K562 (cell line): ENCODE results near the gene CDKN2C. TPM values are rescaled to one million over a fixed set of nuclear protein-coding genes. Genes with fewer than 3 reads are reported as not detected.
A peak's percentile ranks its signal among the peaks of the same experiment; 100 is the strongest.

ENCODE experiments used
- BRD4 ChIP-seq: fragments of 200-600 bp; sonication (generic); IDR thresholded peaks from 2 replicates; pipeline ENCODE4 v1.6.1; 2017; ENCODE audit warnings: inconsistent platforms
- CBX5 ChIP-seq: IDR thresholded peaks from 2 replicates; pipeline ENCODE4 v1.6.1; 2014; ENCODE audit warnings: low read depth, borderline replicate concordance
- FOXK2 ChIP-seq, 2 experiments: fragments of 450-650 bp; IDR thresholded peaks in 1 of 2; conservative IDR thresholded peaks in 1 of 2; 2 replicates each; pipeline ENCODE4 v1.6.1; 2016; ENCODE audit warnings: low read depth in 2 of 2, mild to moderate bottlenecking in 1 of 2
- HDAC8 ChIP-seq: fragments of 450-650 bp; IDR thresholded peaks from 2 replicates; pipeline ENCODE4 v1.6.1; 2016; ENCODE audit warnings: mild to moderate bottlenecking, missing genetic modification characterization, moderate library complexity, missing compliant biosample characterization
- HNRNPH1 ChIP-seq: fragments of 200-400 bp; formaldehyde crosslinking; optimal IDR thresholded peaks from 2 replicates; pipeline ENCODE3; 2017; ENCODE audit warnings: low read depth, mild to moderate bottlenecking, low read length, moderate library complexity
- HNRNPK ChIP-seq: fragments of 200-400 bp; formaldehyde crosslinking; IDR thresholded peaks from one replicate; pipeline ENCODE4 v1.6.1; 2018; ENCODE audit warnings: mild to moderate bottlenecking, low read depth, low read length; ENCODE audit not compliant: poor library complexity, severe bottlenecking
- KAT2B ChIP-seq: IDR thresholded peaks from one replicate; pipeline ENCODE4 v1.6.1; 2012; ENCODE audit warnings: low read depth, mild to moderate bottlenecking, control low read depth, inconsistent platforms, low read length, moderate library complexity
- MBD2 ChIP-seq: sonication (generic); IDR thresholded peaks from 2 replicates; pipeline ENCODE4 v1.6.1; 2016; ENCODE audit warnings: low read depth, borderline replicate concordance
- PCBP2 ChIP-seq: fragments of 200-400 bp; formaldehyde crosslinking; IDR thresholded peaks from 2 replicates; pipeline ENCODE4 v1.6.1; 2018; ENCODE audit warnings: low read length, low read depth, mild to moderate bottlenecking, moderate library complexity; ENCODE audit not compliant: poor library complexity, severe bottlenecking
- SMARCB1 ChIP-seq: IDR thresholded peaks from 2 replicates; pipeline ENCODE4 v1.6.1; 2011; ENCODE audit warnings: improper control_type of control experiment, low read depth; ENCODE audit not compliant: insufficient read length
- SNRNP70 ChIP-seq: fragments of 200-400 bp; formaldehyde crosslinking; optimal IDR thresholded peaks from 2 replicates; pipeline ENCODE3; 2017; ENCODE audit warnings: low read depth, low read length
- SP1 ChIP-seq: sonication (generic); formaldehyde crosslinking; IDR thresholded peaks from 2 replicates; pipeline ENCODE4 v1.8.1; 2022; ENCODE audit warnings: mild to moderate bottlenecking, missing genetic modification reagents
- TCF3 ChIP-seq: sonication (generic); formaldehyde crosslinking; IDR thresholded peaks from 2 replicates; pipeline ENCODE4 v1.4.0; 2020; ENCODE audit warnings: mild to moderate bottlenecking, missing genetic modification reagents
- TSC22D4 ChIP-seq: fragments of 450-650 bp; IDR thresholded peaks from 2 replicates; pipeline ENCODE4 v1.6.1; 2016; ENCODE audit warnings: missing genetic modification characterization, missing biosample characterization, control low read depth
- ZC3H8 ChIP-seq: fragments of 450-650 bp; IDR thresholded peaks from 2 replicates; pipeline ENCODE4 v1.6.1; 2017
- ZKSCAN3 ChIP-seq: fragments of 250-450 bp; sonication (Bioruptor Pico); IDR thresholded peaks from 2 replicates; pipeline ENCODE4 v1.4.0; 2020
- ZNF311 ChIP-seq: fragments of 250-450 bp; sonication (Bioruptor Pico); IDR thresholded peaks from 2 replicates; pipeline ENCODE4 v1.4.0; 2020; ENCODE audit warnings: mild to moderate bottlenecking, moderate library complexity
- ZNF384 ChIP-seq: IDR thresholded peaks from 2 replicates; pipeline ENCODE4 v1.6.1; 2012; ENCODE audit warnings: low read depth, low read length, improper control_type of control experiment
- ZNF644 ChIP-seq: fragments of 200-800 bp; sonication (Bioruptor generic); IDR thresholded peaks from 2 replicates; pipeline ENCODE4 v1.6.1; 2016; ENCODE audit warnings: low read depth, missing genetic modification characterization, missing compliant biosample characterization
- ZNF707 ChIP-seq: fragments of 250-450 bp; sonication (Bioruptor Pico); conservative IDR thresholded peaks from 2 replicates; pipeline ENCODE4 v1.8.0; 2022; ENCODE audit warnings: inconsistent platforms, mild to moderate bottlenecking, moderate library complexity
- ZZZ3 ChIP-seq: fragments of 450-650 bp; IDR thresholded peaks from 2 replicates; pipeline ENCODE4 v1.6.1; 2016; ENCODE audit warnings: antibody characterized with exemption, mild to moderate bottlenecking, moderate library complexity
- polyA plus RNA-seq, 8 experiments: library from polyadenylated mRNA; depleted of rRNA in 4 of 8; stranded (reverse) in 5 of 8; unstranded in 3 of 8; fragments of >200 nt; fragmentation: Nextera tagmentation in 2 of 8; fragmentation: Illumina TruSeq in 1 of 8; extraction: Ambion mirVana in 2 of 8; extraction: Trizol in 1 of 8; gene quantifications; 2 replicates each; pipeline versions ENCODE4 v1.2.1 to v1.2.3, GENCODE V29; 2011 to 2014; ENCODE audit warnings: inconsistent platforms in 1 of 8, missing spikeins in 1 of 8
- total RNA-seq, 7 experiments: library from RNA; depleted of rRNA in 6 of 7; stranded (reverse); fragments of >200 nt in 6 of 7; fragmentation: Illumina TruSeq in 2 of 7; extraction: Trizol in 2 of 7; gene quantifications; 2 replicates each; pipeline versions ENCODE4 v1.2.1 to v1.2.3, GENCODE V29; 2011 to 2021; ENCODE audit warnings: low replicate concordance in 1 of 7
- TF ChIP-seq, protein P1 (sequence below): fragments of 250-450 bp; sonication (Bioruptor Pico); IDR thresholded peaks from 2 replicates; pipeline ENCODE4 v1.8.0; 2021; ENCODE audit warnings: borderline replicate concordance, mild to moderate bottlenecking, moderate library complexity; ENCODE audit not compliant: poor library complexity, severe bottlenecking

The CDKN2C gene
- total and polyA plus RNA-seq, 9 of the 15 experiments (the other 6 are each of a cell fraction or from before 2014, with no cell fraction given) = 11.9 to 74.3 (median 45.9) TPM

DNA sequence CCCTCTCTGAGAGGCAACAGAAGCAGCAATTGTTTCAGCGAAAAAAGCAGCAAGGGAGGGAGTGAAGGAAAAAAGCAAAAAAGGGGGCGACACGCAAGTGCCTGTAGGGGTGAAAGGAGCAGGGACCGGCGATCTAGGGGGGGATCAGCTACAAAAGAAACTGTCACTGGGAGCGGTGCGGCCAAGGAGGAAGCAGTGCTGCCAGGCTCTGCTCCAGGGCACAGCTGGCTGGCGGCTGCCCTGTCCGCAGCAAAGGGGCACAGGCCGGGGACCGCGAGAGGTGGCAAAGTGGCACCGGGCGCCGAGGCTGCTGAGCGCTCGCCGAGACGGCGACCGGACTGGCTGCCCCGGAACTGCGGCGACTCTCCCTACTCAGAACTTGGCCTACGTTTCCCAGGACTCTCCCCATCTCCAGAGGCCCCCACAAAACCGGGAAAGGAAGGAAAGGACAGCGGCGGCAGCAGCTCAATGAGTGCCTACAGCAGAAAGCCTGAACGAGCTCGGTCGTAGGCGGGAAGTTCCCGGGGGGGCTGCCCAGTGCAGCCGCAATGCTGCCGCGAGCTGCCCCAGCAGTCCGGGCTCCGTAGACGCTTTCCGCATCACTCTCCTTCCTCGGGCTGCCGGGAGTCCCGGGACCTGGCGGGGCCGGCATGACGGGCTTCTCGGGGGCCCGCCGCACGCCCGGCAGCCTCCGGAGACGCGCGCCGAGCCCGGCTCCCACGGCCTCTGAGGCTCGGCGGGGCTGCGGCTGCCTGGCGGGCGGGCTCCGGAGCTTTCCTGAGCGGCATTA lies 1.0 kb upstream of the CDKN2C start (continued):
- peak; percentile 31; the same call in 1 of the 2 replicates for TF ChIP-seq MBD2
- TF ChIP-seq BRD4 = no peak
- no peak for TF ChIP-seq ZKSCAN3 (CRISPR knock-in tag)
- TF ChIP-seq, protein P1, sequence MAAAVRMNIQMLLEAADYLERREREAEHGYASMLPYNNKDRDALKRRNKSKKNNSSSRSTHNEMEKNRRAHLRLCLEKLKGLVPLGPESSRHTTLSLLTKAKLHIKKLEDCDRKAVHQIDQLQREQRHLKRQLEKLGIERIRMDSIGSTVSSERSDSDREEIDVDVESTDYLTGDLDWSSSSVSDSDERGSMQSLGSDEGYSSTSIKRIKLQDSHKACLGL (CRISPR knock-in tag) = no peak
- TF ChIP-seq ZNF311 = no peak
- TF ChIP-seq HNRNPK = no peak
- no peak for TF ChIP-seq ZZZ3
- TF ChIP-seq FOXK2 (conservative IDR thresholded peaks at IDR 0.05 in 1 of 2, IDR thresholded peaks at IDR 0.05 in 1 of 2; ENCODE audit: low read depth in 2 of 2) = no peak
- TF ChIP-seq ZC3H8 = no peak
- no peak for TF ChIP-seq KAT2B
- no peak for TF ChIP-seq PCBP2
- no peak for TF ChIP-seq HNRNPH1
- TF ChIP-seq ZNF707 (CRISPR knock-in tag) = no peak
- TF ChIP-seq HDAC8 (tag) = no peak
- no peak; the same call in 1 of the 2 replicates for TF ChIP-seq TCF3 (CRISPR knock-in tag)
- TF ChIP-seq SNRNP70 = no peak
- TF ChIP-seq ZNF644 (tag) = no peak
- TF ChIP-seq SMARCB1 = no peak
- no peak for TF ChIP-seq ZNF384
- TF ChIP-seq CBX5 = no peak
- TF ChIP-seq TSC22D4 (tag) = no peak
- TF ChIP-seq SP1 (CRISPR knock-in tag) = peak; percentile 5; the same call in 1 of the 2 replicates
